Kidney epithelial cell (primary cell): ENCODE results near the gene KCNIP4. TPM values are rescaled to one million over a fixed set of nuclear protein-coding genes. Genes with fewer than 3 reads are reported as not detected.

Source experiments
- DNase-seq: peaks from one replicate; pipeline ENCODE4 v3.0.0-alpha.2; 2010; ENCODE audit warnings: low read depth
- H3K27me3 ChIP-seq: 2 replicates; pipeline ENCODE4 v1.6.0; 2011; ENCODE audit warnings: low read length; ENCODE audit not compliant: control insufficient read depth, insufficient read depth
- H3K36me3 ChIP-seq: 2 replicates; pipeline ENCODE4 v1.5.1; 2011; ENCODE audit warnings: low read length; ENCODE audit not compliant: control insufficient read depth, insufficient read depth
- H3K4me3 ChIP-seq: 2 replicates; pipeline ENCODE4 v1.5.1; 2011; ENCODE audit warnings: low read depth, mild to moderate bottlenecking, control low read depth, low read length
- total RNA-seq: library from RNA; depleted of rRNA; stranded (reverse); fragments of >200 nt; gene quantifications from 2 replicates; pipeline ENCODE4 v1.2.3, GENCODE V29; 2015
- TF ChIP-seq, protein P1 (sequence below): IDR thresholded peaks from 2 replicates; pipeline ENCODE4 v1.5.1; 2011; ENCODE audit warnings: mild to moderate bottlenecking, moderate library complexity, low read length, control low read depth, inconsistent platforms; ENCODE audit not compliant: insufficient read depth, poor library complexity, severe bottlenecking

Gene KCNIP4
- total RNA-seq, 1 donor from 2014 or later = 5.5 TPM

DNA sequence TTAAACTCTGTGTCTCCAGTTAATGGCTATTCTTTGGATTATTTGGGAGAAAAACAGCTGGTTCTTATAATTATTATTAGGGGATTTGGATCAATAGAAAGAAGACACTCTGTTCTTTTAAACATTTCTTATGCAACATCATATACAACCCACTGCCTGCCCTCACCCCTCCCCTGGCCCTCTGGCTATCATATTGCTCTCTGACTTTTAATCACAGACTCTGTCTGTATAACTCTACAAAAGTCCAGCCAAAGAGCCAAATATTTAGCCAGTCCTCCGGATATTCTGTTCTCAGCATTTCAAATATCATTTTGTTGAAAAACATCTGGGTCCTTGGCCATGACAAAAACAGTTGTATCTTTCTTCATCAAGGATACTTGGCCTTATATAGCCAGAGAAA lies 1267.3 kb downstream of the KCNIP4 start:
- Histone ChIP-seq H3K27me3 (no peaks in the 10 kb centered on the region), H3K36me3 (no peaks in the 10 kb centered on the region), H3K4me3 (no peak overlapping the region)
- TF ChIP-seq, protein P1, sequence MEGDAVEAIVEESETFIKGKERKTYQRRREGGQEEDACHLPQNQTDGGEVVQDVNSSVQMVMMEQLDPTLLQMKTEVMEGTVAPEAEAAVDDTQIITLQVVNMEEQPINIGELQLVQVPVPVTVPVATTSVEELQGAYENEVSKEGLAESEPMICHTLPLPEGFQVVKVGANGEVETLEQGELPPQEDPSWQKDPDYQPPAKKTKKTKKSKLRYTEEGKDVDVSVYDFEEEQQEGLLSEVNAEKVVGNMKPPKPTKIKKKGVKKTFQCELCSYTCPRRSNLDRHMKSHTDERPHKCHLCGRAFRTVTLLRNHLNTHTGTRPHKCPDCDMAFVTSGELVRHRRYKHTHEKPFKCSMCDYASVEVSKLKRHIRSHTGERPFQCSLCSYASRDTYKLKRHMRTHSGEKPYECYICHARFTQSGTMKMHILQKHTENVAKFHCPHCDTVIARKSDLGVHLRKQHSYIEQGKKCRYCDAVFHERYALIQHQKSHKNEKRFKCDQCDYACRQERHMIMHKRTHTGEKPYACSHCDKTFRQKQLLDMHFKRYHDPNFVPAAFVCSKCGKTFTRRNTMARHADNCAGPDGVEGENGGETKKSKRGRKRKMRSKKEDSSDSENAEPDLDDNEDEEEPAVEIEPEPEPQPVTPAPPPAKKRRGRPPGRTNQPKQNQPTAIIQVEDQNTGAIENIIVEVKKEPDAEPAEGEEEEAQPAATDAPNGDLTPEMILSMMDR = no peak
- DNase-seq = no peak

DNA sequence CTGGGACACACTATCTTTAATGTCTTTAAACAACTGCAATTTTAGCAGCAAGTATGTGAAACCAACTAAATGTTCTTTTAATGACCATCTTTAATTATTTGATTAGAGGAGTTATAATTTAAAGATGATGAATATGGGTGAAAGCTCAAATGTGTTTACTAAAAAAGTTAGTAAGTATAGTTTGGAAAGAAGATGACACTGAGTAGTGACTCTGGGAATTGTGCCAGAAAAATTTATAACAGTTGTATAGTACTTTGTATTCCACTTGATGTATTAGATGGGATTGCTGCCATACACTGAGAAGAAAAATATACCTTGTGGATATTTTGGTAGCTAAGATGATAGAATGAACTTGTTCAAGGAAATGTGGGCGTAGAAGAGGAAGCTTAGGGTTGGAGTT lies 1267.8 kb downstream of the KCNIP4 start:
- Histone ChIP-seq H3K4me3 (no peak overlapping the region), H3K27me3 (no peaks in the 10 kb centered on the region), H3K36me3 (no peaks in the 10 kb centered on the region)
- TF ChIP-seq, protein P1 = no peak
- DNase-seq = no peak

DNA sequence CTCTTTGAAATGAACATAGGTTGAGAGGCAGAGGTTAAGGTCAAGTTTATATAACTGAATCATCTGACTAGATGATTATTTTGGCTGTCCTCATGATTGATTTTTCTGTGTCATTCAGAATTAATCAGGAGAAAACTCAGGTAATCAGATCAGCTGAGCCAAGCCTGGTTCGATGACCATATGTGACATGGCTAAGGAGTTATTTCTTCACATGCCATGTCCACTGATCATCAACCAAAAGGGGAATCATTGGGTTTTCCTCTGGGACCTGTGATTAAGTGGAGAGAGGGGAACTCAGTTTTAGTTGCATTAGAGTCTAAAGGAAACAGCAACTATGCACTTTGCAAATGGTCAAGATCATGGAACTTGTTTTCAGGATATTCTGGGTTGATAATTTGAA lies 1268.6 kb downstream of the KCNIP4 start:
- no peaks in the 10 kb centered on the region for H3K36me3 ChIP-seq
- no peaks in the 10 kb centered on the region for H3K27me3 ChIP-seq
- H3K4me3 ChIP-seq = no peak overlapping the region
- no peak for DNase-seq
- TF ChIP-seq, protein P1 = no peak
